ENCODE results near the gene BTBD6. TPM values are rescaled to one million over a fixed set of nuclear protein-coding genes. Genes with fewer than 3 reads are reported as not detected.

BTBD6 gene
- total RNA-seq, 1 experiment from 2014 or later: 0.26 TPM

GRCh38 chr14:105299654-105300541 lies 51.6 kb downstream of the BTBD6 start:
- Histone ChIP-seq H3K27ac (ENCODE audit: low read length) (peak overlapping the region; percentile 72), H3K27me3 (ENCODE audit: control insufficient read depth, insufficient read depth, low read length) (no peaks in the 10 kb centered on the region), H3K4me1 (ENCODE audit: control insufficient read depth, insufficient read depth, low read length) (no peaks in the 10 kb centered on the region), H3K36me3 (ENCODE audit: control insufficient read depth, insufficient read depth, low read length) (no peaks in the 10 kb centered on the region; the same call in 1 of the 2 replicates), H3K4me3 (ENCODE audit: low read depth in 2 of 2, low read length in 2 of 2) (peak overlapping the region; percentile 63 to 71), H3K9me3 (ENCODE audit: control insufficient read depth, insufficient read depth, low read depth, low read length) (no peaks in the 10 kb centered on the region)
- DNase-seq (ENCODE audit: low read depth, low spot score) (no peak), ATAC-seq (peak; percentile 6)
- POLR2A ChIA-PET: interaction anchor here (0.5 to 0.6 kb wide), 3 partner anchors 36 to 433 kb away, joined by 4 to 9 read pairs (median 5); no protein-coding TSS in a partner anchor
- CTCF ChIA-PET: no interaction called here
- no TSS peak for BruUV-seq (replicated peaks)
- intact Hi-C loops (cut with micrococcal nuclease; ENCODE audit: unreplicated experiment) (no loop called here), in situ Hi-C loops (cut with HindIII; ENCODE audit: low pct_unique_long_range_greater_than_20kb, low sequenced_read_pairs) (no loop called here)
- TF ChIP-seq TCF7L2 (IDR thresholded peaks at IDR 0.05; ENCODE audit: low read depth, low read length): no peak
- no peak for TF ChIP-seq POLR2AphosphoS5 (IDR thresholded peaks at IDR 0.05; ENCODE audit: low read depth, low read length)
- no peak for TF ChIP-seq CTCF (IDR thresholded peaks at IDR 0.05)
- TF ChIP-seq REST (IDR thresholded peaks at IDR 0.05; ENCODE audit: insufficient read depth in 1 of 2, low read depth in 2 of 2, low read length in 1 of 2): no peak
- no peak for TF ChIP-seq SIN3A (IDR thresholded peaks at IDR 0.05; ENCODE audit: borderline replicate concordance, insufficient read depth, low read depth, low read length)

Other genes with a start within 250 kb of the BTBD6 start
- gene CDCA4, start 227.4 kb upstream of the BTBD6 start, total RNA-seq (2021; ENCODE audit: unreplicated experiment): 39.9 TPM
- 0.08 TPM for gene GPR132, start 183.1 kb upstream of the BTBD6 start, total RNA-seq (2021; ENCODE audit: unreplicated experiment)
- 43.7 TPM for gene JAG2, start 79.8 kb upstream of the BTBD6 start, total RNA-seq (2021; ENCODE audit: unreplicated experiment)
- gene NUDT14, start 67.2 kb upstream of the BTBD6 start, total RNA-seq (2021; ENCODE audit: unreplicated experiment): 75.3 TPM
- 25.0 TPM for gene BRF1, start 52.5 kb downstream of the BTBD6 start, total RNA-seq (2021; ENCODE audit: unreplicated experiment)
- 55.2 TPM for gene PACS2, start 66.2 kb downstream of the BTBD6 start, total RNA-seq (2021; ENCODE audit: unreplicated experiment)
- gene TEX22, start 150.0 kb downstream of the BTBD6 start, total RNA-seq (2021; ENCODE audit: unreplicated experiment): 2.9 TPM
- 105 TPM for gene MTA1, start 171.3 kb downstream of the BTBD6 start, total RNA-seq (2021; ENCODE audit: unreplicated experiment)
- 280 TPM for gene CRIP2, start 226.3 kb downstream of the BTBD6 start, total RNA-seq (2021; ENCODE audit: unreplicated experiment)
- 1,056 TPM for gene CRIP1, start 238.4 kb downstream of the BTBD6 start, total RNA-seq (2021; ENCODE audit: unreplicated experiment)
- gene TEDC1, start 242.7 kb downstream of the BTBD6 start, total RNA-seq (2021; ENCODE audit: unreplicated experiment): 47.8 TPM

All from Panc1 (cell line).